GM18868 (cell line): Measurements from ENCODE around the gene CTBP2.
"Not testable (repeated sequence)": the region's sequence is repeated elsewhere in the genome, so short reads cannot be mapped to it uniquely, and the experiment has no call there.

Source experiments
- ATAC-seq: cut with Tn5 transposase; IDR thresholded peaks from one replicate; pipeline ENCODE4 v1.9.1; 2021; ENCODE audit warnings: mild to moderate bottlenecking, moderate library complexity; ENCODE audit not compliant: unreplicated experiment

The CTBP2 gene

DNA sequence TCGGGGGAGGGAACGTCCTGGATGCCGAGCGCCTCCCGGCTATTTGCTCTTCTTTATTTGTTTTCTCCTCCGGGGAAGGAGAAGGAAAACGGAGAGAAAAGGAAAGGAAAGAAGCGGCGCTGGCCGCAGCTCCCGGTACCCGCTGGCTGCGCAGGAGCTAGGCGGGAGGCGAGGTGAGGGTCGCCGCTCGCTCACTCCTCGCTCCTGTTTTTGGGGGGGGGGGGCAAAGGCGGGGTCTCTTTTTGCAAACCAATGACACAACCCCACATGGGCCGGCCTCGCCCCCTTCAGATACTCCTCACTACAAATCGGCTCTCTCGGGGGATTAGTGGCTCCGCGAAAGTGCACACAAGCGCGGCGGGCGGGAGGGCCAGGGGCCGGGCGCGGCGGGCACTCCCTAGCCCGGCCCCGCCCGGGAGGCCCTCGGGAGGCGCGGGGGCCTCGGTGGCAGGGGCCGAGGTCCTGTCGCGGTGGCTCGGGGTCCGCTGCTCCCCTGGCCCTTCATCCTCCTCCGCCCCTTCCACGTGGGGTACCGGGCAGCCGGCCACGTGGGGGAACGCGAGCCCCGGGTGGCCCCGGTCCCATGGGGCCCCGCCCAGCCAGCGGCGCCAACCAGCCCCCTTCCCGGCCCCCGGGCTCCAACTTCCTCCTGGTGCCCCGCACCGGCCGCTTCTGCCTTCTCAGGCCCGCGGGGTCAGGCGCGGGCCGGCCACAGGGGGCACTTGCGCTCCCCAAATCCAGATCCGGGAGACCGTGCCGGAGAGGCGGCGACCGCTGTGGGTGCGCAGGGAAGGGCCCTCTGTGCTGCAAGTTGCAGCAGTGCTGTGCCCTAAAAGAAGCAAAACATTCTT is 718 bp upstream of the CTBP2 start:
- peak; percentile 40 for ATAC-seq

DNA sequence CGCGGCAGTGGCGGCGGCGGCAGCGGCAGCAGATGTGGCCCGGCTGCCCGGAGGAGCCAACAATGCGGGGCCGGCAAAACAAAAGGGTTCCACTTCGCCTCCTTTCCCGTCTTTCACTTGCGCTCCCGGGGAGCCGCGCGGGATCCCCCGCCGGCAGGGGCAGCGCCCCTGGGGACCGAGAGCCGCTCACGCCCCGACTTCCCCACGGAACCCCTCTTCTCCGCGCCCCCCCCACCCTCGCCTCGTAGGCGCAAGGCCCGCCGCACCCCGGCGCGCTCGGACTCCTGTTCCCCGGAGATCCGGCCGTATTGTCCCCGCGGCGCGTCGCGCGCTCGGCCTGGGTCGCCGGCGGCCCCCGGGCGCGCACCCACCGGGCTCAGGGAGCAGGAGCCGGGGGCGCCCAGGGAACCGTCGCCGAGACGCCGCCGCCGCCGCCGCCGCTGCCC is 854 bp downstream of the CTBP2 start:
- peak; percentile 24 for ATAC-seq

DNA sequence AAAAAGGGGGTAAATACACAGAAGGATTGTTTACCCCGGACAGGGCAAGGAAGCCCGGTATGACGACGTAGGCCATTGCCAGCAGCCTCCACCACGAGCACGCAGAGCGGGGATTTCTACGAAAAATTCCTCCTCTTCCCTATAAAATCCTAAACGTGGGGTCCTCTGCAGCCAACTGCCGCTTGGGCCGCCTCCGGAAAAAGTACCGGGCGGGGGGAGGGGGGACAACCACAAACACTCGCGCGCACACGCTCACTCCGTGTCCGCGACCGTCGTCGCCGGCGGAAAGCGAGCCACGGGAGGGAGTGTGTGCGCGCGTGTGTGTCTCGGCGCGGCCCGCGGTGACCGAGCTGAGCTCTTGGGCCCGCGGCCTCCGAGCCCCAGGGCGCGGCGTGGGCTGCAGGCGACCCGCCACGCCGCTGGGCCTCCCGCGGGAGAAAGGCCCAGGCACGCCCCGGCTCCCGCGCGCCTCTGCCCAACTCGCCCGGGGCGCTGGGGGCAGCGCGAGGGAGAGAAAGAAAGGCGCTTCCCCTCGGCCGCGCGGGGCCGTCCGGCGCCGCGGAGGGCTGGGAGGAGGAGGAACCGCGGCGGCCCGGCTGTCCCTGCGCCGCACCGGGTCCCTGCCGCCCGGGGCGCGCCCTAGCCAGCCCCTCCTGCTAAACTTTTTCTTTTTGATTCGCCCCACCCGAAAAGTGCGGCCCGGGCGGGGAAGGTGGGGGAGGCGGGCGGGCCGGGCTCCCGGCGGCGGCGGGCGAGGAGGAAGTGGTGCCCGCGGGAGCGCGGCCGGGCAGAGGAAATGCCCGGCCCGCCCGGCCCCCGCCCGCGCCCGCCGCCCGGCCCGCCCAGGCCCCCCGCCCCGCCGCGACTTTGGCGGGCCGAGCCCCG is 1.5 kb downstream of the CTBP2 start:
- peak; percentile 36 for ATAC-seq

DNA sequence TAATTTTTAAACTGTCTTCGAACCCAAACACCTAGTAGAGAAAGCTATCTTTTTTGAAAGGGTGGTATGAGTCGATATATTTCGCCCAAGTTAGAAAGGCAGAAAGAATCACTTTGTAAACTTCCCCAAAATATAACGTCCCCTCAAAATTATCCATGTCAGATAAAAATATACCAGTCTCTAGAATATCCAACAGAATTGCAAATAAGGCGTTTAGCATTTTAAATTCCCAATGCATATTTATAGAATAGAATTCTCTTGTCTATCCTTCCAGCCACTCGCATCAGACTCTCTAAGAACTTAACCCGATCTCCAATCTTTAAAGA is 2.1 kb downstream of the CTBP2 start:
- no peak for ATAC-seq

DNA sequence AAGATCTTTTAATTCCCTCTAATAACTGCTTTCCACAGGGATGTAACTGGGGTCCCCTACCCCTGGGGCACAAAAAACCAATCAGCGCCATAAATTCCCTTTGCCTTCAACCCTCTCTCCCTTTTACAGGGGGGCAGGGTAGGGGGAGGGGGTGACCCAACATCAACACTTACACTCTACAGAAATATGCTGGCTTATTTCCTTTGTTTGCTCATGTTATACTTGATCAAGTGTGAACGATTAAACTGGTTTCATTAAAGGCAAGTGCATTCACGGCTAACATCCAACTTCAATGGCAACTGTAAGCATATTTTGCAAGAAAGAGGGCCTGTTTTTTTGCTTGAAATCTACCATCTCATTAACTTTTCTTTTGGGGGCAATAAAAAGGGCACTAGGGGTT is 2.9 kb downstream of the CTBP2 start:
- no peak for ATAC-seq

DNA sequence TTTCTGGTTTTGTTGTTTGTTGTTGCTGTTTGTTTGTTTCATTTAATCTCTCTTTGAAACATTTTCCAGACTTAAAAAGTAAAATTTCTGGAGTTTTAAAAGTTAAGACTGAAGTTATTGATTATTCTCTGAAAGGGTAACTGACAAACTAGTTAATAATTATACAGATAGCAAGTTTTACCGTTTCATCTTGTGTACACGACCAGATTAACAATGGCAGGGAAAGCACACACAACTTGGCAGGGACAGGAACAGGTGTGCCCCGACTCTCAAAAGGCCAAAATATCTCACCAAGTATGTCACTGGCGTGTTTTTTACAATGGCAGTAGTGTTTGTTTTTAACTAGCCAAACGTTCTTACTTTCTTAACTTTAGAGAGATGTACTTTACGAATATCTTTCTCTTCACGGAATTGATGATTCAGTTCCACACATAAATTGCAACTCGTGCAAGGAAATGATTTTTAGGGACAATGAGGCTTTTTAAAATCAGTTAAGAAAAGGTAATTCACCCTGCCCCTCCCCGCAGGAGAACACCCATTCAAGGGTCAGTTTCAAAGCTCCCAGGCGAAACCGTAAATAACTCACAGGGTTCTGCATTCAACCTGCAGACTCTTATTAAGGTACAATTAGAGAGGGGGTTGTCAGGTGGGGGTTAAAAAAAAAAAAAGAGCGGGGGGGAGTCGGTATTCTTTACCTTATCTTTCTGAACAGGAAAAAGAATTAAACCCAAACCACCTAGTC is 3.5 kb downstream of the CTBP2 start:
- no peak for ATAC-seq

DNA sequence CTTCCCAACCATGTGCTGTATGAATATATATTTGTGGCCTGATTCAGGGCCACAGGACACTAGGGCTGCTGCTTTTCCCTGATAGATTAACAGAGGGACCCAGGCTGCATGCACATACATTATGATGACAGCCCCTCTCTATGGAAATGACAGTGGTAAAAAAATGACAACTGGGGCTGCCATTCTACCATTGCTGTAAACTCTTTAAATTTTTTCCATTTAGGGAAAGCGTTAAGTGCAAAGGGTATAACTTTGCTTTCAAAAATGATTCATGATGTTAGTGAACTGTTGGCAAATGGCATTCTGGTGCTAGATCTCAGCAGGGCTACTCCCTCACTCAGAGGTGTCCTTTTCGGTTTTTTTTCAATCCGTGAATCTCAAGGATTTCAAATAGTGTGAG is 4.2 kb downstream of the CTBP2 start:
- ATAC-seq = no peak

DNA sequence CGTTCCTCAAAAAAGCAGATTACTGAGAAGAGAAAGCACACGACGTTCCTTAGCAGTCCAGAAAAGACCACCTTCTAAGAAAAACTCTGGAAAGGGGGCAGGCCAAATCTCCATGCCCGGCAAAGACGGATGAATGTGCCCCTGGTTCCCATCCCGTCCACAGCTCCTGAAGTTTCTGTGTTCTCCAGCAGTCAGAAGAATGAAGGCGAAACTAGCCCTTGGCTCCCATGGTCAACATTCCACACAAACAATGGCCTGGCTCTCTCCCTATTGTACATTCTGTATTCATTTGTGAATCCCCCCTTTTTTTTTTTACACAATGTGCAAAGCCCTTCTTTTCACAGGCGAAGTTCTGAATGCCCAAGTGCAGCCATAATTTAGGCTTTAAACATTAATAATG is 5.3 kb downstream of the CTBP2 start:
- no peak for ATAC-seq

DNA sequence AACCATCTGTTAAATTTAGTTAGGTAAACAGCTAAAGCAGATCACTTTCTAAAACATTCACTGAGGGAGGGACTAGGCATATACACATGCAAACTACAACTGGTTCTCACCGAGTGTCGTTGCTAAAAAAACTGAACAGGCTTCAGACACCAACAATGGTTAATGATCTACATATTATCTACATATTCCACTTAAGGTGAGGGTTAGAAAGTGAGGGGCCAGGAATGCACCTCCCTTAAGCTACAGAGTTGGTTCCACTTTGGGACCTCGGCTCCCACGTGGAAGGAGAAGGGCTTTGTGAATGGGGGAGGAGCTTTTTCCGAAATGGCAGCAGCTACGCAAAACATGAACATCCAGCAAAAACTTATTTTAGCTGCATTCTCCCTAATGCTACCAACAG is 5.8 kb downstream of the CTBP2 start:
- ATAC-seq = no peak

DNA sequence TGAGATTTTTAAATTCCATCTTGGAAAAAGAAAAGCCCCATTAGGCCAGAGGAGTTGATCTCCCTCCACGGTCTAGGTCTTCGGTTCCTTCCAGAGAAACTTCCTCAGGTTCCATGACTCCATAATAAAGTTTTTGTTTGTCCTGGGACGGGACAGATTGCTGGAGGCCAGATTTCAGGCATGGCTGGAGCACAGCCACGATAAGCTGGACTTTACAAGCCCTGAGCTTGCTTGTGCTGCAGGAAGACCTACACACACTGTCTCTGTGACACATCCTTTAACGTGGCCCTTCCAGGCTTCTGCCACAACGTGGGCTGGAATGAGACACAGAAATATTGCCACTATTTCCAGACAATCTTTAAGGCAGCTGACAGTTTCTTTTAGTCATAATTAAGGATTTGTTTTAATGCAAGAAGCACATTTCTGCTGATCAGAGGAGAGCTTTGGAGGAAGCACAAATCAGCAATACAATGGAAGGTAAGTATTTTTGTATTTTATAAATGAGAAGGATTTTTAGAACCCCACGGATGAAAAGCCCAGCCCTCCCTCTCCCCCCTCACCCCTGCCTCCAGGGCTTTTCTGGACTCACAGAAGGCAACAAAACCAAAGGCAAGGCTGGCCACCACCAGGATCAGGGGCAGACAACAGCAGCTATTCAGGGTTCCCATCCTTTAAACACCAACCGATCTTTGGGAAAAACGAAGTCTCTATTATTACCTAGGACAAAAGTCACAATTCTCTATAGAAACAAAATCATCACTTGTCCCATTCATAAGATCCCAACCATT is 6.5 kb downstream of the CTBP2 start:
- ATAC-seq = no peak

DNA sequence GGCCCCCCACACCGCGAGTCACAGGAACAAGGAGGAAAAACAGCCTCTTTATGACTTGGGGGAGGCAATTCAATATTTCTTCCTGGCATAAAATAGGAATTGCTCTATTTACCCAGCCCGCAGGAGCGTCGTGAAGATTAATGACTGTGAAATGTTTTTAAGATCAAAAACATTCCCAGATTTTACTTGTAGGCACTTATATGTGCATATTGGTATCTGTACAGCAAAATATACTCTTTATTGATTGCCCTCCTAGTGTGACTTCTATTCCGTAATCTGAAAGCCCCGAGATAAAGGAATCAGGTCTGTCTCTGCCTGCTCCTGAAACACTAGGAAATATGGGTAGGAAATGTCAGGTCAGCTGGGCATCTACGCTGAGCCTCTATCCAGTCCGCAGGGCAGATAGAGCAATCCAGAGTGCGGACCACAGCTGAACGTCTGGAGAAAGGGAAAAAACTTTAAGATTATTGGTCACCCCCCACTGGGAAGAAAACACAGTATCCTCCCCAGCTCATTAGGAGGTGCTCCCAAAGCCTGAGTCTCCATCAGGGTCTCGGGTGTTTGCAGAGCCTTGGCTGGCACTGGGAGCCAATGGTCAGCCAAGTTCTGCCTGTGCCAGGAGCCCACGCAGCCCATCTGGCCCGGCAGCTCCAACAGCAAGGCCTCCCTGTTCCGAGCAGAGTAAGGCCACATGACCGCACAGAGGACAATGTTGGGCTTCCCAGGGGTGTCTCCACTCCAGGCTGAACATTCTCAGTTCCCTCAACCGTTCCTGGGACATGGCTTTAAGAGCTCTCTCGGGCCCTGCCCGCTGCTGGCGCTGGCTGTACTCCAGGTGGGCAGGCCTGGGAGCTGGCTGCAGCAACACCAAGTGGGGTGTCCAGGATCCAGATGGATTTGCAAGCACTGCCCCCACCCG is 7.7 kb downstream of the CTBP2 start:
- no peak for ATAC-seq

DNA sequence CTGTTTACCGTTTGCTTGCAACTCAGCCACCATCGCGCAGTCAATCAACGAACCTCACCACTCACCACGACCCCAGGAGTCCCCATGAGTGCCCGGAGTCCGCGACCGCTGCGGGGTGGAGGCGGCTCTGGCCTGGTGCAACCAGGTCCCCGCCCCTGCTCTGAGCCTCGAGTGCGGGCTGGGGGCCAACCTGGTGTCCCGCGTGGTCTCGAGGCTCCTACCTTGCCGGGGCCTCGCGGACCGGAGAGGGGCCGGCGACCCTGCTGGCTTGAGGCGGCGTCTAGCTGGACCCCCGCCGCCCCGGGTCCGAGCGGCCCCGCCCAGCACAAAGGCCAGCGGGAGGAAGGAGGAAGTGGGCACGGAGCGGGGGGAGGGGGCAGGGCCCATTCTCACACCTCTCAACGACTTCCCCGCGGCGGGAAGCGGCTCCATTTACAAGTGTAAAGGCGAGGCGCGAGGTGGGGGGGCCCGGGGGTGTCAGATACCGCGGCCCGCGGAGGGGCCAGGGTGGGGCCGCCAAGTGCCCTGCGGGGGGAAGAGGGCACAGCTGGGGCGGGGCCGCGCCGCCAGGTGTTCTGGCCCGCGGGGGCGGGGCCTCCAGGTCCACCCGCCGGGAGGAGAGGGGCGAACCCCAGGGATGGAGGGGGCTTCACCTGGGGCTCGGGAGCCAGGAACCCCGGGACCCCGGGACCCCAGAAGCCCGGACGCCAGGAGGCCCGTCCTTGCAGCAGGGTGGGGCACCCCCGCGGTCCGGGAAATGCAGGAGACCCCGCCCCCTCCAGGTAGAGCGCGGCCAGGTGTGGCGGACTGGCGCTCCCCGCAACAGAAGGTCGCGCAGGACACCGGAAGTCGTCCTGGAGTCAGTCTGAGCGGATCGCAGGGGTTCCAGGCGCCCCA is 8.6 kb downstream of the CTBP2 start:
- no peak for ATAC-seq

DNA sequence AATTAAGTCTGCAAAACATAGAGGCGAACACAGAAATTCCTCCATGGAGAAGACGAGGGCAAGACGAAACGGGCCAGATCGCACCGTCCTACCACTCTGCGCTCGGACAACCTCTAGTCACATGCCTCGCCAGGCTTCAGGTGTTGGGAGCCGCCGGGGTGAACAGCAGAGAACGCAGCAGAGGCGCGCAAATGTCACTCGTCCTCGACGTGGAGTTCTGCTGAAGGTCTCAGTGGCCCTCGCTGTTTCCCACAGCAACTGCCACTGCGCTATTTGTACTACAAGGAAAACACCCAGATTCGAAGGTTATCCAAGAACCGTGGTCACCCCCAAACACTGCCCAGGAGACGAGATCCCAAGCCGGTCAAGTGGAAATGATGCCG is 9.2 kb downstream of the CTBP2 start:
- no peak for ATAC-seq

DNA sequence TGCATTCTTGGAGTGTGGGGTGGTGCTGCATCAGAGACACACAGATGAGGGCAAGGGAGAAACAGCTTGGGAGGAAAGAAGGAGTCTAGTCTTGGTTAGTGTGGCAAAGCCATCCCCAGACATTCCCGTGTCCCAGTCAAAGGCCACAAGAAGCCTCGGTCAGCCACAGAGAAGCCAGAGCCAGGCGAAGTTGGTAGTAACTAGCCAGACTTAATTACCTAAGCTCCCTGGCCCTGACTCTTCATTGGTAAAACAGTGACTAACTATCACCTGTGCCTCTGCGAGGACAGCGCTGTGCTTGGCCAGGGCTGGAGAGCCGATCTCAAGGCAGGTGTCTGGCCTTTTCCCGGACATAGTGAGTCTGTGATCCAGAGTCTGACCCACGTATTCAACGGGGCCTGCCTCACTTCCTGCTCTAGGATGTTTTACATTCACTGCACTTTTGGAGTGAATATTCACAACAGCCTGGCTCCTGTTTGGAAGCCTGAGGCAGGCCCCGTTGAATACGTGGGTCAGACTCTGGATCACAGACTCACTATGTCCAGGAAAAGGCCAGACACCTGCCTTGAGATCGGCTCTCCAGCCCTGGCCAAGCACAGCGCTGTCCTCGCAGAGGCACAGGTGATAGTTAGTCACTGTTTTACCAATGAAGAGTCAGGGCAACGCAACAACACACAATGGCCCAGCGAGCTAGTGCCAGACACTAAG is 9.8 kb downstream of the CTBP2 start:
- ATAC-seq = not testable (repeated sequence)

DNA sequence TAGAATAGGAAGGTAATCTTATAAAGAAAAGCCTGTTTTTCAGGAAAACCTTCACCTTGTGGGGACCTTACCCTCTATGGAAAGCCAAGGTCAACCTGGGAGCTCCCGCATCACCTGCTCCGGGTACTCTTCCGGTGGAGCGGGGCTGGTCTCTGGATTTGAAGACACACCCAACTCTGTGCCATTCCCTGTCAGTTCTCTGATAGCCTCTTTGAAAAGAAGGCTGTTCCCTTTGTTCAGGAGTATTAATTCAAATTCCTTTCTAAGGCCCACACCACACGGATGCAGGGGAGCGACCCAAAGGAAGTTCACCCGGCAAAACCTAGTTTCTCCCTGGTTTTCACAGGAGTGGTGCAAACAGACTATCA is 10.7 kb downstream of the CTBP2 start:
- no peak for ATAC-seq

DNA sequence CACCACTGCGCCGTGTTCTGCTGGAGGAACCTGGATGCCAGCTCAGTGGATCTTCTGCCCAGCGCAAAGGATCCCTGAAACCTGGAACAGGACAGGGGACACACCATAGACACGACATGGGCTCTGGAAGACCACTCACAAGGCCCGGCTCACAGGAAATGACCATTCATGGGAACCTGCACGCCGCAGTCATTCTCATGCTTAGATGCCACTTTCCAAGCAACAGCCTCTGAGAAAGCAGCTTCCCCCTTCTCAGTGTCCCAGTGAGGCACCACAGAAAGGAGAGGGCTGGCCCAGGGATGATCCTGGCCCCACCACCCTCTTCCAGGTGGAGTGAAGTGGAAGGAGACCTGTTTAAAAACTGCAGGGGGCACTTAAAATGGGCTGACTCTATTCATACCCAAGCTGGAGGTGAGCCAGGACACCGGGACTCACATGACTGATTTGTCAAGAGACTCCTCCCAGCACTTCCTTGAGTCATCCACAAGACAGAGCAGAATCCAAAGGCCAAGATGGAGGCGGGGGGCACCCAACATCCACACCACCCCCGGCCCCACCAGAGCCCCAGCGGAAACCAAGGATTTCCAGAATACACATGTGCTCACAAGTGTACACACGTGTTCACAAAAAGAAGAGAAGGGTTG is 11.2 kb downstream of the CTBP2 start:
- no peak for ATAC-seq

DNA sequence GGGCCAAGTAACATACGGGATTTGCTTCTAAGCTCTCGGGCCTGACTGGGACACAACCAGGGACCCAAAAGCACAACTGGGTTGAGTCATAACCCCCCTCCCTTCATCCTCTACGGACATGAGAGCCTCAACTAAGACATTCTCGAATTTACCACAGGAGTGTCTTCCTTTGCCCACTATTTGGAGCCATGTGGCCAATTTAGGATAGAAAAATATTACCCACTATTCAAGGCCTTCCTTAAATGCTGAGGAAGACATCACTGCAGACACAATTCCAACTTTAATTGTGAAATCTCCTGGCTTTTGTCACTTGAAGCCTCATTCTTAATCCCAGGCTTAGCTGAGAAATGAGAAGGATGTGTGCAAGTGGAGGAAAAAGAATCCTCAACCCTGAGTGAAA is 11.8 kb downstream of the CTBP2 start:
- no peak for ATAC-seq
